Measurements from ENCODE around the gene RBM19. TPM values are rescaled to one million over a fixed set of nuclear protein-coding genes. Genes with fewer than 3 reads are reported as not detected.
A peak's percentile ranks its signal among the peaks of the same experiment; 100 is the strongest.

The RBM19 gene
- total RNA-seq, 1 donor from 2014 or later = 105 TPM

- Mint-ChIP-seq H3K27me3 (peaks cover 6% of the 10 kb centered on the region), H3K36me3 (ENCODE audit: low read depth) (no peaks in the 10 kb centered on the region), H3K9me3 (no peaks in the 10 kb centered on the region), H3K27ac (no peak overlapping the region), H3K4me3 (no peak overlapping the region), H3K4me1 (no peaks in the 10 kb centered on the region)
- intact Hi-C loops (cut with micrococcal nuclease) = loop anchor here (1.0 to 5.0 kb wide), 2 partner anchors 528 to 1937 kb away; no protein-coding TSS in a partner anchor
- peak; percentile 76 for DNase-seq
These were observed 14.6 kb upstream of the RBM19 start for GRCh38 chr12:113980537-113981337.

DNA sequence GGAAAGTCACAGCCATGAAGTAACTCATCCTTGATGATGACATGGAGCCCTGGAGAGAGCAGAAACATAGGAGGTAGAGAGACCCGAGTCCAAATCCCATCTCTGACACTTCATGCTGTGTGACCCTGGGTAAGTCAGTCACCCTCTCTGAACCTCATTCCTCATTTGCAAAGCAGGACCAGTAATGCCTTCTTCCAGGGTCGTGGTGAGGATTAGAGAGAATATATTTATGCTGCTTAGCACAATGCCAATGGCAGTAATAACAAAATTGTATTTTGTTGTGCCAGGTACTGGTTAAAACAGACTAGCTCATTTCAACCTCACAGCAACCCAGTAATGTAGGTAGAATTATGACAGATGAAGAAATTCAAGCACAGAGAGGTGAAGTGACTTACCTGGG, 13.9 kb upstream of the RBM19 start:
- intact Hi-C loops (cut with micrococcal nuclease) = loop anchor here (1.0 to 5.0 kb wide), 2 partner anchors 528 to 1937 kb away; no protein-coding TSS in a partner anchor
- no peaks in the 10 kb centered on the region for H3K36me3 Mint-ChIP-seq (ENCODE audit: low read depth)
- no peak for DNase-seq
- no peak overlapping the region for H3K4me3 Mint-ChIP-seq
- H3K4me1 Mint-ChIP-seq = no peaks in the 10 kb centered on the region
- H3K27me3 Mint-ChIP-seq = peaks cover 7% of the 10 kb centered on the region
- no peak overlapping the region for H3K27ac Mint-ChIP-seq
- no peaks in the 10 kb centered on the region for H3K9me3 Mint-ChIP-seq

- Mint-ChIP-seq H3K27me3 (peaks cover 15% of the 10 kb centered on the region), H3K9me3 (no peaks in the 10 kb centered on the region), H3K27ac (no peak overlapping the region), H3K36me3 (ENCODE audit: low read depth) (no peaks in the 10 kb centered on the region), H3K4me1 (no peaks in the 10 kb centered on the region), H3K4me3 (no peak overlapping the region)
- intact Hi-C loops (cut with micrococcal nuclease) = no loop called here
- no peak for DNase-seq
These were observed 12.0 kb upstream of the RBM19 start for GRCh38 chr12:113978080-113978479.

DNA sequence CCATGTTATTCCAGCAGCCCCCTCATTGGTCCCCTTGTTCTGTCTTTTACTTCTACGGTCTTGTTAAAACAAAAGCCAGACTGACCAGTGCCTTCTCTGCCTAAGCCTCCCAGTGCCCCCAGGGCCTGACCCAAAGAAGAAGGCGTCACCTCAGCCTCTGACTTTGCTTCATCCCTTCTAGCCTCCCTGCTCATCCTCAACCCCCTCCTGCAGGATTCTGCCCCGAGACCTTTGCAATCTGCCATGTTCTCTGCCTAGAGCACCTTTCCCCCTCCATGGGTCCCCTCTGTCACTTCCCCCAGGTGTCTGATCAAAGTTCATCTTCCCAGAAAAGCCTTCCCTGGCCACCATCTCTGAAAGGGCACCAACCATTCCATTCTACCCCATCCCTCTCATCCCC, 7.9 kb upstream of the RBM19 start:
- H3K36me3 Mint-ChIP-seq (ENCODE audit: low read depth) = no peaks in the 10 kb centered on the region
- intact Hi-C loops (cut with micrococcal nuclease) = no loop called here
- no peaks in the 10 kb centered on the region for H3K9me3 Mint-ChIP-seq
- no peaks in the 10 kb centered on the region for H3K4me1 Mint-ChIP-seq
- H3K4me3 Mint-ChIP-seq = no peak overlapping the region
- H3K27ac Mint-ChIP-seq = no peak overlapping the region
- DNase-seq = no peak
- peaks cover 21% of the 10 kb centered on the region for H3K27me3 Mint-ChIP-seq

DNA sequence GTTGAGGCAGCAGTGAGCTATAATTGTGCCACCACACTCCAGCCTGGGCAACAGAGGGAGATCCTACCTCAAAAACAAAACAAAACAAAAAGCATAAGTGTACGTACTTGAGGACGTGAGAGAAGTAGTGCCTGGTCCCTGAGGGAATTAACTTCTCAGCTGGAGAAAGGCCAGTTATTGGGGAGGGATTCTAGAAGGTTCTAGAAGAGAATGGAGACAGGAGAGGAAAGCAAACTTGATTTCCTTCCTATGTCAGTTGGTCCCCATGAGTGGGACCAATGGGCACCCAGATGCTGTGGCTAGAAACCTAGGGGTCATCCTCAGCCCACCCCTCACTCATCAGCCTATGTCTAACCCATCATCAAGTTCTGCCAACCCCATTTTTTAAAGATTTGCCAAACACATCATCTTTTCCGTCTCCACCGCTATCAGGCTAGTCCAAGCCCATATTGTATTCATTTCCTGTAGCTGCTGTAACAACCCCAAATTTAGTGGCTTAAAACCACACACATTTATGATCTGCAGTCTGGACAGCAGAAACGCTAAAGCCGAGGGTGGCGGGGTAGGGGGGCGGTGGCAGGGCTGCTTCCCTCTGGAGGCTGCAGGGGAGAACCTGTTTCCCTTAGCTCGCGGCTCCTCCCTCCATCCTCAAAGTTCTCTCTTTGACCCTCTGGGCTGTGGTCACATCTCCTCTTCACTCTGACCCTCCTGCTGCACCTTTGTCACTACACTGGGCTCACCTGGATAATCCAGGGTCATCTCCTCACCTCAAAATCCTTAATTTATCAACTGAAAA, 7.2 kb upstream of the RBM19 start:
- no peak for DNase-seq
- H3K9me3 Mint-ChIP-seq = no peaks in the 10 kb centered on the region
- intact Hi-C loops (cut with micrococcal nuclease) = no loop called here
- peaks cover 22% of the 10 kb centered on the region for H3K27me3 Mint-ChIP-seq
- H3K36me3 Mint-ChIP-seq (ENCODE audit: low read depth) = no peaks in the 10 kb centered on the region
- H3K4me3 Mint-ChIP-seq = no peak overlapping the region
- no peaks in the 10 kb centered on the region for H3K4me1 Mint-ChIP-seq
- H3K27ac Mint-ChIP-seq = no peak overlapping the region

GRCh38 chr12:113971392-113971791, 5.3 kb upstream of the RBM19 start:
- intact Hi-C loops (cut with micrococcal nuclease) = no loop called here
- no peaks in the 10 kb centered on the region for H3K9me3 Mint-ChIP-seq
- H3K27me3 Mint-ChIP-seq = peaks cover 25% of the 10 kb centered on the region

GRCh38 chr12:113970211-113970610, 4.1 kb upstream of the RBM19 start:
- intact Hi-C loops (cut with micrococcal nuclease) = no loop called here
- peaks cover 24% of the 10 kb centered on the region for H3K27me3 Mint-ChIP-seq
- DNase-seq = no peak

More at GRCh38 chr12:113971392-113971791, 5.3 kb upstream of the RBM19 start:
- H3K27ac Mint-ChIP-seq = no peak overlapping the region
- H3K4me1 Mint-ChIP-seq = peaks cover 3% of the 10 kb centered on the region
- DNase-seq = no peak
- H3K4me3 Mint-ChIP-seq = no peak overlapping the region
- no peaks in the 10 kb centered on the region for H3K36me3 Mint-ChIP-seq (ENCODE audit: low read depth)

DNA sequence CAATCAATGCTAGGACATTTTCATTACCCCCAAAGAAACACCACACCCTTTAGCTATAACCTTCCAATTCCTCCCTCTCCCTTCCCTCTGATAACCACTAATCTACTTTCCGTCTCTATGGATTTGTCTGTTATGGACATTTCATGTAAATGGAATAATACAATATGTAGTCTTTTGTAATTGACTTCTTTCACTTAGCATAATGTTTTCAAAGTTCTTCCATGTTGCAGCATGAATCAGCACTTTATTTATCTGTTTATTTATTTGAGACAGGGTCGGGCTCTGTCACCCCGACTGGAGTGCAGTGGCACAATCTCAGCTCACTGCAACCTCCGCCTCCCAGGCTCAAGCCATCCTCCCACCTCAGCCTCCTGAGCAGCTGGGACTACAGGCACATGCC, 1.2 kb upstream of the RBM19 start:
- Mint-ChIP-seq H3K4me3 (peak overlapping the region; percentile 31), H3K9me3 (no peaks in the 10 kb centered on the region), H3K27ac (no peak overlapping the region), H3K4me1 (peaks cover 33% of the 10 kb centered on the region), H3K36me3 (ENCODE audit: low read depth) (peaks cover 22% of the 10 kb centered on the region), H3K27me3 (peaks cover 7% of the 10 kb centered on the region)
- intact Hi-C loops (cut with micrococcal nuclease) = no loop called here
- DNase-seq = no peak

More at GRCh38 chr12:113970211-113970610, 4.1 kb upstream of the RBM19 start:
- Mint-ChIP-seq H3K9me3 (no peaks in the 10 kb centered on the region), H3K27ac (no peak overlapping the region), H3K4me3 (no peak overlapping the region), H3K36me3 (ENCODE audit: low read depth) (peaks cover 5% of the 10 kb centered on the region), H3K4me1 (peaks cover 8% of the 10 kb centered on the region)

DNA sequence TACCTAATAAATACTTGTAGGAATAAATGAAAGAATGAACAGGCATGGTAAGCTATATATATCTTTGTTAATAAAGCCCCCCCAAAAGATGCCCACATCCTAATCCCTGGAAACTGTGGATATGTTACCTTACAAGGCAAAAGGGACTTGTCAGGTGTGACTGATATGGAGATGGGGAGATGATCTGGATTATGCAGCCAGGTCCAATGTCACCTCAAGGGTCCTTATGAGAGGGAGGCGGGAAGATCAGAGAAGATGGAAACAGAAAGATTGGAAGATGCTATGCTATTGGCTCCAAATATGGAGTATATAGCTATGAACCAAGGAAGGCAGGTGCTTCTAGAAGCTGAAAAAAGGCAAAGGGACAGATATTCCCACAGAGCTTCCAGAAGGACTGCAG, 3.4 kb downstream of the RBM19 start:
- intact Hi-C loops (cut with micrococcal nuclease) = loop anchor here (1.0 kb wide), 1 partner anchor 741 kb away; the partner anchor contains the start of gene TPCN1
- peaks cover 58% of the 10 kb centered on the region for H3K36me3 Mint-ChIP-seq (ENCODE audit: low read depth)

GRCh38 chr12:113961921-113962710, 4.0 kb downstream of the RBM19 start:
- no peaks in the 10 kb centered on the region for H3K9me3 Mint-ChIP-seq
- peak; percentile 85 for DNase-seq
- H3K36me3 Mint-ChIP-seq (ENCODE audit: low read depth) = peaks cover 59% of the 10 kb centered on the region
- peaks cover 42% of the 10 kb centered on the region for H3K4me1 Mint-ChIP-seq
- H3K27ac Mint-ChIP-seq = peak overlapping the region; percentile 94
- peak overlapping the region; percentile 70 for H3K4me3 Mint-ChIP-seq
- no peaks in the 10 kb centered on the region for H3K27me3 Mint-ChIP-seq
- intact Hi-C loops (cut with micrococcal nuclease) = loop anchor here (1.0 kb wide), 1 partner anchor 741 kb away; the partner anchor contains the start of gene TPCN1

More for the DNA sequence above, 3.4 kb downstream of the RBM19 start:
- Mint-ChIP-seq H3K4me3 (peak overlapping the region; percentile 70), H3K4me1 (peaks cover 44% of the 10 kb centered on the region), H3K27me3 (no peaks in the 10 kb centered on the region), H3K27ac (peak overlapping the region; percentile 94), H3K9me3 (no peaks in the 10 kb centered on the region)
- DNase-seq = peak; percentile 61

GRCh38 chr12:113960030-113960429, 6.1 kb downstream of the RBM19 start:
- no peaks in the 10 kb centered on the region for H3K9me3 Mint-ChIP-seq

DNA sequence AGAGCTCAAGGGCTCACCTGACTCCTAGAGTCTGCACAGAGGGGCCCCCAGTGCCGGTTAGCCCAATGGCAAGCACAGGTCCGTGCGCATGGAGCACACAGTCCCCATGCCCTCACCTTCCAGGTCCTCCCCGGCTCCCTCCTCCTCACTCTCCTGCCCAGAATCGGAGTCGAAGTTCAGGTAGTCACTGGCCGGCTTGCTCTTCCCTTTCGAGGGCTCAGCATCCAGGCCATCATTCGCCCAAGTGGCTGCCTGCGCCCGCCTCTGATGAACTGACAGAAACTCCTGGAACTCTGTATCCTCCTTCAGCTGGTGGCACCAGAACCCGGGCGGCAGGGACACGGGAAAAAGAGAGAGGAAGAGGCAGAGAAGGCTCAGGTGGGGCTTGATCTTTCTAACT, 7.0 kb downstream of the RBM19 start:
- Mint-ChIP-seq H3K9me3 (no peaks in the 10 kb centered on the region), H3K4me3 (no peak overlapping the region), H3K27me3 (no peaks in the 10 kb centered on the region), H3K27ac (no peak overlapping the region), H3K36me3 (ENCODE audit: low read depth) (peaks cover 68% of the 10 kb centered on the region), H3K4me1 (peaks cover 27% of the 10 kb centered on the region)
- intact Hi-C loops (cut with micrococcal nuclease) = no loop called here
- no peak for DNase-seq

More at GRCh38 chr12:113960030-113960429, 6.1 kb downstream of the RBM19 start:
- no peak for DNase-seq
- Mint-ChIP-seq H3K4me1 (peaks cover 35% of the 10 kb centered on the region), H3K36me3 (ENCODE audit: low read depth) (peaks cover 71% of the 10 kb centered on the region), H3K27ac (peak overlapping the region; percentile 80), H3K4me3 (no peak overlapping the region), H3K27me3 (no peaks in the 10 kb centered on the region)
- intact Hi-C loops (cut with micrococcal nuclease) = no loop called here

DNA sequence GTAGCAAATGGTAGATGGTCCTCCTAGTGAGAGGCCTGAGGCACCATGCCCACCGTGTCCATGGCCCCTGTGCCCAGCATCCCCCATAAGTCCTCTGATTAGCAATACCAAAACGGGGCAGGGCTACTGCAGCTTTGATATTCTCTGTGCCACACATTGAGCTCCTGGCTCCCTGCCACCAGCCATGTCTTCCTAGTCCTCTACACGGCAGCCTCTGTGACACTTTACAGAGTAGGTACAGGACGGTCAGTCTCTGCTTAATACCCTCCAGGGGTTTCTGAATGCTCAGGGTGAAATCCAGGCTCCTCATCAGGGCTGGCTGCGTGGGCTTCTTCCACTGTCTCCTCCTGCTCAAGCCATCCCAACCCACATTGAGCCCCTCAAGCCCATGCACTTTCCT, 8.0 kb downstream of the RBM19 start:
- H3K4me1 Mint-ChIP-seq = peaks cover 19% of the 10 kb centered on the region
- no peak overlapping the region for H3K27ac Mint-ChIP-seq
- H3K9me3 Mint-ChIP-seq = no peaks in the 10 kb centered on the region
- DNase-seq = no peak
- no peak overlapping the region for H3K4me3 Mint-ChIP-seq
- H3K36me3 Mint-ChIP-seq (ENCODE audit: low read depth) = peaks cover 62% of the 10 kb centered on the region
- intact Hi-C loops (cut with micrococcal nuclease) = no loop called here
- H3K27me3 Mint-ChIP-seq = no peaks in the 10 kb centered on the region

Measured in activated CD4-positive, alpha-beta T cell treated with anti-CD3 and anti-CD28 coated beads, Interleukin-2, amount 10 ng/mL, durations not matched to agents 24 days and 14 days (primary cell).